A673 (cell line): ENCODE data around the gene DGKA. TPM values are rescaled to one million over a fixed set of nuclear protein-coding genes. Genes with fewer than 3 reads are reported as not detected.

Source experiments
- BruUV-seq: library from RNA; stranded (reverse); fragments of 400-500 nt; replicated peaks from 2 replicates; lab custom pipeline; 2021; lab: Mats Ljungman, UMichigan
- CTCF ChIA-PET: fragments of 300-600 bp; sonication (Branson Sonifier 250); formaldehyde crosslinking; loops from one replicate; lab custom pipeline; 2022; ENCODE audit warnings: antibody characterized with exemption; lab: Charles Lee
- POLR2A ChIA-PET: fragments of 300-600 bp; sonication (Branson Sonifier 250); formaldehyde crosslinking; loops from one replicate; lab custom pipeline; 2022; ENCODE audit warnings: antibody characterized with exemption; ENCODE audit not compliant: low non-redundant PET; lab: Charles Lee
- DNase-seq: peaks from one replicate; pipeline ENCODE4 v3.0.0-alpha.2; 2015; ENCODE audit warnings: low spot score
- H3K27ac ChIP-seq: fragments of 200-600 bp; sonication (generic); 2 replicates; pipeline ENCODE4 v1.5.1; 2016; ENCODE audit warnings: mixed run types, low read depth, mild to moderate bottlenecking, mixed read lengths, antibody characterized with exemption, low read length; ENCODE audit not compliant: poor library complexity, severe bottlenecking
- H3K27me3 ChIP-seq: fragments of 200-600 bp; sonication (generic); replicated peaks from 2 replicates; pipeline ENCODE4 v1.6.1; 2017; ENCODE audit warnings: mixed run types, low read depth, mild to moderate bottlenecking, mixed read lengths, antibody characterized with exemption, low read length; ENCODE audit not compliant: insufficient read depth, poor library complexity
- H3K36me3 ChIP-seq: fragments of 200-600 bp; sonication (generic); 2 replicates; pipeline ENCODE4 v1.6.1; 2016; ENCODE audit warnings: mixed run types, mild to moderate bottlenecking, mixed read lengths, antibody characterized with exemption, low read length; ENCODE audit not compliant: insufficient read depth, poor library complexity, severe bottlenecking
- H3K4me1 ChIP-seq: fragments of 200-600 bp; sonication (generic); 2 replicates; pipeline ENCODE4 v1.6.1; 2017; ENCODE audit warnings: mixed run types, mild to moderate bottlenecking, mixed read lengths, antibody characterized with exemption, low read length; ENCODE audit not compliant: insufficient read depth, poor library complexity, severe bottlenecking
- H3K4me3 ChIP-seq: fragments of 200-600 bp; sonication (generic); 2 replicates; pipeline ENCODE4 v1.5.1; 2016; ENCODE audit warnings: low read depth, mixed run types, mild to moderate bottlenecking, mixed read lengths, low read length; ENCODE audit not compliant: poor library complexity, severe bottlenecking
- H3K9me3 ChIP-seq: fragments of 200-600 bp; sonication (generic); 2 replicates; pipeline ENCODE4 v1.6.1; 2016; ENCODE audit warnings: mixed run types, low read depth, mild to moderate bottlenecking, mixed read lengths, antibody characterized with exemption, low read length; ENCODE audit not compliant: poor library complexity, severe bottlenecking
- EZH2 ChIP-seq: fragments of 200-600 bp; sonication (generic); IDR thresholded peaks from 2 replicates; pipeline ENCODE4 v1.6.1; 2017; ENCODE audit warnings: borderline replicate concordance, low read depth, mild to moderate bottlenecking, mixed read lengths, antibody characterized with exemption, low read length; ENCODE audit not compliant: poor library complexity, severe bottlenecking
- intact Hi-C: fragments of 100-400 bp; cut with micrococcal nuclease; formaldehyde crosslinking; loops from one replicate; pipeline ENCODE4 v1.10.0; 2022; ENCODE audit not compliant: unreplicated experiment
- total RNA-seq: library from RNA; stranded (reverse); gene quantifications from 2 replicates; pipeline ENCODE4 v1.2.3, GENCODE V29; 2021
- TF ChIP-seq, protein P1 (sequence below): fragments of 300-800, 200-600 bp; sonication (generic); conservative IDR thresholded peaks from 2 replicates; pipeline ENCODE4 v1.5.1; 2017; ENCODE audit warnings: low read depth, mild to moderate bottlenecking, antibody characterized with exemption, low read length, moderate library complexity, mixed read lengths

Gene DGKA
- total RNA-seq, 1 experiment from 2014 or later = 10.1 TPM

DNA sequence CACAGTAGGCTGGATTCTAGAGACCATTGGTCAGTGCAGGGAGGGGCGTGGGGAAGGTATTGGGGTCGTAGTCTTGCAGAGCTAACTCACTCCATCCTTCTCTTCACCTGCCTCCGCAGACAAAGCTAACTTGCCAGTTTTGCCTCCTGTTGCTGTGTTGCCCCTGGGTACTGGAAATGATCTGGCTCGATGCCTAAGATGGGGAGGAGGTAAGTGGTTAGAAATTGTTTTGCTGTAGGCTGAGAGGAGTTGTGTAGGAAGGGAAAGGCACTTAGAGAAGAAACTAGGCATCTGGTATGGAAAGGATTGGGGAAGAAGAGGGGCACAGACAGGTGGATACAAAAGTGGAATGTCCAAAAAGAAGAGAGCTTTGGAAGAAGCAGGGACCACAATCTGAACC, 11.1 kb downstream of the DGKA start:
- Histone ChIP-seq H3K4me3 (no peak overlapping the region), H3K27me3 (no peaks in the 10 kb centered on the region), H3K27ac (no peak overlapping the region), H3K4me1 (no peaks in the 10 kb centered on the region), H3K9me3 (no peaks in the 10 kb centered on the region), H3K36me3 (no peaks in the 10 kb centered on the region)
- ChIA-PET POLR2A (no interaction called here), CTCF (interaction anchor here (0.8 kb wide), 1 partner anchor 203 kb away, joined by 3 read pairs; no protein-coding TSS in a partner anchor)
- no peak for DNase-seq
- BruUV-seq = no TSS peak
- intact Hi-C loops = no loop called here
- TF ChIP-seq, protein P1, sequence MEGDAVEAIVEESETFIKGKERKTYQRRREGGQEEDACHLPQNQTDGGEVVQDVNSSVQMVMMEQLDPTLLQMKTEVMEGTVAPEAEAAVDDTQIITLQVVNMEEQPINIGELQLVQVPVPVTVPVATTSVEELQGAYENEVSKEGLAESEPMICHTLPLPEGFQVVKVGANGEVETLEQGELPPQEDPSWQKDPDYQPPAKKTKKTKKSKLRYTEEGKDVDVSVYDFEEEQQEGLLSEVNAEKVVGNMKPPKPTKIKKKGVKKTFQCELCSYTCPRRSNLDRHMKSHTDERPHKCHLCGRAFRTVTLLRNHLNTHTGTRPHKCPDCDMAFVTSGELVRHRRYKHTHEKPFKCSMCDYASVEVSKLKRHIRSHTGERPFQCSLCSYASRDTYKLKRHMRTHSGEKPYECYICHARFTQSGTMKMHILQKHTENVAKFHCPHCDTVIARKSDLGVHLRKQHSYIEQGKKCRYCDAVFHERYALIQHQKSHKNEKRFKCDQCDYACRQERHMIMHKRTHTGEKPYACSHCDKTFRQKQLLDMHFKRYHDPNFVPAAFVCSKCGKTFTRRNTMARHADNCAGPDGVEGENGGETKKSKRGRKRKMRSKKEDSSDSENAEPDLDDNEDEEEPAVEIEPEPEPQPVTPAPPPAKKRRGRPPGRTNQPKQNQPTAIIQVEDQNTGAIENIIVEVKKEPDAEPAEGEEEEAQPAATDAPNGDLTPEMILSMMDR = no peak
- TF ChIP-seq EZH2 = no peak

DNA sequence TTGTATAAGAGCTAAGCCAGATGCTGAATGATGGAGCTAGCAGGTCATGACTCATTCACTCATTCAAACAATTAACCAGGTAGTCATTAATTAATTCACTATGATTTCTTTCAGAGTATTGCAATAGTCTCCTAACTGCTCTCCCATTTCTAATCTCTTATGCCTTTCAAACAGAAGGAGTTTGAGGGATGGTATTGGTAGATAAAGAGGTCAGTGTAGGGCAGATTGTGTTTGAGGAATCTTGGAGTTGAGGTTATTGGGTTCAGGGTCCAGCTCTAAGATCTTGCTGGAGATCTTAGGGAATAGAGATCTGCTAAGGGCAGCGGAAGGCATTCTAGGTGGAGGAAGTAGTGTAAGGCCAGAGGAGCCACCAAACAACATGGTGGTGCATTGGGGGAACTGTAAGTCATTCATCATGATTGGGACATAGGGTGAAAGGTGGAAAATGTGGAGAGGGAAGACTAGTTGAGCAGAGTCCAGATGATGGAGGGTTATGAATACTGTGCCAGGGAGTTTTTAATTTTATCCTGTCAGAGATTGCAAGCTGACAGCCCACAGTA, 11.7 kb downstream of the DGKA start:
- Histone ChIP-seq H3K4me3 (no peak overlapping the region), H3K4me1 (no peaks in the 10 kb centered on the region), H3K27ac (no peak overlapping the region), H3K36me3 (no peaks in the 10 kb centered on the region), H3K27me3 (no peaks in the 10 kb centered on the region), H3K9me3 (no peaks in the 10 kb centered on the region)
- CTCF ChIA-PET = interaction anchor here (0.8 kb wide), 1 partner anchor 204 kb away, joined by 3 read pairs; no protein-coding TSS in a partner anchor
- DNase-seq = no peak
- TF ChIP-seq, protein P1 = no peak
- POLR2A ChIA-PET = no interaction called here
- intact Hi-C loops = no loop called here
- no TSS peak for BruUV-seq

DNA sequence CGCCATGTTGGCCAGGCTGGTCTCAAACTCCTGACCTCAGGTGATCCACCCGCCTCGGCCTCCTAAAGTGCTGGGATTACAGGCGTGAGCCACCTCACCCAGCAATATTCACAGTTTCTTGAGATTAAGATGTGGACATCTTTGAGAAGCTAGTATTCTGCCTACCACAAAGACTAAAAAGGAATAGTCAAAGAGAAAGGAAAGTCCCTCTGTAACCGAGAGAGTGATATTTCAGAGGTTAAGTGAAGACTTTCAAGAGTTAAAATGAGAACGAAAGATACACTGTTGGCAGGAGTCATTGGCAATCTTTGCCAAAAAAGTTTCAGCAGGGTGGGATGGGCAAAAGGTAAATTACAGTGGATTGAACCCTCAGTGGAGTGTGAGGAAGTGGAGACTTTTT, 15.6 kb downstream of the DGKA start:
- Histone ChIP-seq H3K4me1 (no peaks in the 10 kb centered on the region), H3K4me3 (no peak overlapping the region), H3K9me3 (no peaks in the 10 kb centered on the region), H3K27me3 (no peaks in the 10 kb centered on the region), H3K27ac (no peak overlapping the region), H3K36me3 (no peaks in the 10 kb centered on the region)
- intact Hi-C loops = no loop called here
- TF ChIP-seq, protein P1 = no peak
- no peak for TF ChIP-seq EZH2
- CTCF ChIA-PET = no interaction called here
- BruUV-seq = no TSS peak
- DNase-seq = no peak
- POLR2A ChIA-PET = no interaction called here
